ENCODE measurements around the gene TXNIP.

TXNIP gene

DNA sequence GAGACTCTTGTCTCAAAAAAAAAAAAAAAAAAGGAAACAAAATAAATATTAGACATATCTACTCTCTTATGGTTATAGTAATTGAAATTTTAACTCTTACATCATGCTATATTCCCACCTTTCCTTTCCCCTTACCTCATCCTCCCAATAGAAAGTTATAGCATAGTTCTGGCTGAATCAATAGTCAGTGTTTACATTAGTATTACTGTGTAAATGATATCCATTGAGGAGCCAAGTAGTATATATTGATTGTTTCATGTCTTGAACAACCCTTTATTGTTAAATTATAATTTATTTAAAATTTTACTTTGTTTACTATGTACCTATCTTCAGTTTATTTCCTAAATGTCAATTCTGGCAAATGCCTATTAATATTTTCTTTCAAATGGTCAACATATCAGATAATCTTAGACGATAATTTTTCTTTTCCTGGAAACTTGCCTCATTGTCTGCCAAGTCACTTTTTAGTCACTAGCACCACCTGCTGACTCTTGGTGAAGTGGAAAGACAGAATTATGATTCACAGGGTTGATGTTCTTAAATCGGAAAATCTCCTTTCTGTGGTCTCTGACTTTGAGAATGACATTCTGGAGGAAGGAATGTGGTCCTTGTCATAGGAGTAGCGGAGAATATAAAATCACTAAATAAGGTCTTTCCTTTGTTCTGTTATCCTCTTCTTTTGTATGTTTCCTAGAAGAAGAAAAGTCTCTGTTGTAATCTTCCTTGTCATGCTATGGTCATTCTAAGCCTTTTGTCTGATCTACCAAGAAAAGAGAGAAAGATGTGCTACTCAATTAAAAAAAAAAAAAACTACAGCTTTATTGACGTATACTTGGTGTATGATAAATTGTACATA, 16.6 kb upstream of the TXNIP start:
- DNase-seq (ENCODE audit: low read depth in 3 of 3, low spot score in 1 of 3), result peak in 1 of 3 donors; percentile 33

DNA sequence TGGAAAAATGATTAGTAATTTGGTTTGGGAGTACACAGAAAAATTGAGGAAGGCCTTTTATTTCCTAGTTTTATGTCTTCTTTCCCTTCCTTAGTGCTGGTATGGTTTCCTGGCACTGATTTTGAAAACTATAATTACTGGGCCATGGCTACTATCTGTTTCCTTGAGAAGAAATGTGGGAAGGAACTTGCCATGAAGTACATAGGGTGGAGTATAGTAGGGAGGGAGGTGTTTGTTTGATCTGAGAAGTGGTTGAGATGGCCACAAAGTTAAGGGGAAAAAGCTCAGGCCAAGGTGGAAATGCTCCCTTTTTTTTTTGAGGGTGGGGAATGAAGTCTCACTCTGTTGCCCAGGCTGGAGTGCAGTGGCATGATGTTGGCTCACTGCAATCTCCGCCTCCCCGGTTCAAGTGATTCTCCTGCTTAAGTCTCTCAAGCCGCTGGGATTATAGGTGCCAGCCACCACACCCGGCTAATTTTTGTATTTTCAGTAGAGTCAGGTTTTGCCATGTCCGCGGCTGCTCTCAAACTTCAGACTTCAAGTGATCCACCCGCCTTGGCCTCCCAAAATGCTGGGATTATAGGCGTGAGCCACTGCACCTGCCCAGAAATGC, 13.9 kb upstream of the TXNIP start:
- no peak for DNase-seq (ENCODE audit: low read depth in 3 of 3, low spot score in 1 of 3)

DNA sequence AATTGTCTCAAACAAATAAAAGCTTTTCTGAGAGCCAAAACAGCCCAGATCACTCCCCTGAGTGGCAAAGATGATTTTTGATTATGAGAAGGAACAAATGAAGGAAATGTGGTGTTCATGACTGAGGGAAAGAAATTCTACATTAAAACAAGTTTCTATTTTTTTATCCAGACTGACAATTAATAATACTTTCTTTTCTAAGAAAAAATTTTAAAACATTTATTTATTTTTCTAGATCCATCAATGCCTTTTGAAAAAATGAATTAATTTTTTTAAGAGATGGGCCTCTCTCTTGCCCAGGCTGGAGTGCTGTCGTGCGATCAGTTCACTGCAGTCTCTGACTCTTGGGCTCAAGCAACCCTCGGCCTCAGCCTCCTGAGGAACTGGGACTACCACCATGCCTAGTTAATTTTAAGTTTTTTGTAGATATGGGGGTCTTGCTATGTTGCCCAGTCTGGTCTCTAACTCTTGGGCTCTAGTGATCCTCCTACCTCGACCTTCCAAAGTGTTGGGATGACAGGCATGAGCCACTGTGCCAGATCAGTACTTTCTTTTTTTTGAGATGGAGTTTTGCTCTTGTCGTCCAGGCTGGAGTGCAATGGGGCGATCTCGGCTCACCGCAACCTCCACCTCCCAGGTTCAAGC, 11.2 kb upstream of the TXNIP start:
- no peak for DNase-seq (ENCODE audit: low read depth in 3 of 3, low spot score in 1 of 3)

DNA sequence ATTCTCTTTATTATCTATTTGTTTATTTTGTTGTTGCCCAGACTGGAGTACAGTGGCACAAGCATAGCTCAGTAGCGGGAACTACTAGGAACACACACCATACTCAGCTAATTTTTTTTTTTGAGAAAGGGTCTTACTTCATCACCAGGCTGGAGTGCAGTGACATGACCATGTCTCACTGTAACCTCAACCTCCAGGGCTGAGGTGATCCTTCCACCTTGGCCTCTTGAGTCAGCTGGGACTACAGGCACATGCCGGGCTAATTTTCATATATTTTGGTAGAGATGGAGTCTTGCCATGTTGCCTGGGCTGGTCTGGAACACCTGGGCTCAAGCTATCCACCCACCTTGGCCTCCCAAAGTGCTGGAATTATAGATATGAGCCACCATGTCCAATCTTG, 5.3 kb upstream of the TXNIP start:
- DNase-seq (ENCODE audit: low read depth in 3 of 3, low spot score in 1 of 3), result no peak

DNA sequence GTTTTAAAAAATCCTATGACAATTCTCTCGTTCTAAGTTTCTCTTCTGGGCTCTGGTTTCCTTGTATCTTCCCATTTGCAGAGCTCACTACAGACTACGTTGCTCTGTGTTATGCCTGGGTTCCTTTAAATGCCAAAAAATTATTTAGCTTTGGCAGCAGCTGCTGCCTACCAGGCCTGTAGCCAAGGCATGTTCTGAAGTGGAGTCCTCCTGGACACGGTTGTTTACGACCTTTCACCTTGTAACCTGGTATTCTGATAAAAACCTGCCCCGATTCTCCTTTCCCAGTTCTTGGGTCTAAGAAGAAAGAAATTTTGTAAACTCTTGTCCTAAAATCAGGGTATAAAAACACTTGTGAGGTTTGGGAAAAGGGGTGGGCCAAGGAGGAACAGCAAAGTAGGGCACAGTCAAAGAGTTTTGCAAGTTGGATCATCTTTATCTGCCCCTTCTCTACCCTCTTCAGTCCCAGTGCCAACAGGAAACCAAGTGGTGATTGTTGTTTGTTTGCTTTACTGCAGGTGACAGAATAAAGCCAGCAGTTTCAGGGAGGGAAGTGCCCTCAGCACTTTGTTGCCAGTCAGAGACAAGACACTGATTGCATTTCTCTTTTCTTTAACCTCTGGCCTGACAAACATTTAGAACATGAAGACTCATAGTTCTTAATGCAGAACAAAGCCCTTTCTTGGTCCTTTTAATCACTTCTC, 3.1 kb upstream of the TXNIP start:
- DNase-seq (ENCODE audit: low read depth in 3 of 3, low spot score in 1 of 3), result no peak

DNA sequence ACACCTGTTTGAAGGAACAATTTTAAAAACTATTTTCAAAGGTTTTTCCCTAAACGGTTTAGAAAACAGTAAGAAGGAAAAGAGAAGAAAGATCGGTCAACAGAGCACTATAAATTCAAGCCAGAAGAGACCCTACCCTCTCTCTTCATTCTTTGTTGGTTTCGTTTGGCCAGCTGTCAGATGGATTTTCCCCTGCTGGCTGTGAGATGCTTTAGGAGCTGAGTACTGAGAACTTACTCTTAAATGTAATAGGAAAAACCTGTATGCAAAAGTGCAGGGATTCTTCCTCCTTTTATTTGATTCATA, 1.3 kb upstream of the TXNIP start:
- DNase-seq (ENCODE audit: low read depth in 3 of 3, low spot score in 1 of 3), result no peak

DNA sequence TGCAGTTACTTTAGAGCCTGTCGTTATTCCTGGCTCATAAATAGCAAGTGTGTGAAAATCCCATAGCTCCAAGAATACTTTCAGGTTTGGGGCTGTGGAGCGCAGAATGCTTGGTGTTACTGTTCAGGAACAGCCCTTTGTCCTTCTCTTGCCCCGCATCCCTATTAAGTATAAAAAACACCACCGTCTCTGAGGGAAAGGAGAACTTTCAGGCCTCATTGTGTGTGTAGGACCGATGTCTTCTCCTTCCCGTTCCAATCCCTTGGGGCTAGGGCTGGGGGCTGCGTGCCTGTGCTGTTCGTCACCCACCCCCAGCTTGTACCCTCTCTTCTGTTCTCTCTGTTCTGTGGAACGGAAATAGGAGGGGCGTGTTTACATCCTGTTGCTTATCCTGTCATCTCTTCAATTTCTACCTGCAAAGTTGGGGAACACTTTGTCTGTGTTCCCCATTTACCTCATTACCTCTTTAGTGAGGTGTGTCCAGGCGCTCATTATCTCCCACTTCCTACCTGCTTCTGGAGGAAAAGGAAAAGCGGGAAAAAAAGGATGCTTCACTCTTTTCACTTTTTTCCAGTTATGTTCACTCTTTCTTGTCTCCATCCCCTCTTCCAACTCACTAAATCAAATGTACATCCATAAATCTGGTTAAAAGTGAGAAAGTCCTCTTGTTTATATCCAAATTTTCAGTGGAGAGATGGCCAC, 788 bp upstream of the TXNIP start:
- peak in 1 of 3 donors; percentile 29 for DNase-seq (ENCODE audit: low read depth in 3 of 3, low spot score in 1 of 3)

DNA sequence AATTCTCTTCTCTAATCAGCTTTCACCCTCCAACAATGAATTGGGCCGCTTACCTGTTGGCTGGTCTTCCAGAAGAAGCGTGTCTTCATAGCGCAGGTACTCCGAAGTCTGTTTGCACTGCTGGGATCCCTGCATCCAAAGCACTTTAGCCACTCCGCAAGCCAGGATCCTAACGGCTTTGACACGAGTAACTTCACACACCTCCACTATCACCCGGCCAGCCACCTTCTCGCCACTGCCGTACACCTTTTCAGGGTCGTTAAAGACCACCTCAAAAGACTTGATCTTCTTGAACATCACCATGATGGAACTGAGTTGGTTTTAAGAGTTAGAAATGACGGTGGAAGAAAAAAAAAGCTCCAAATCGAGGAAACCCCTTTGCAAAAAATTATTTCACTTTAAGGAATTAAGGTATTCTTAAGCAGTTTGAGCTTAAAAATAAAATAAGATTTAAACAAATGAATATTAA, 381 bp downstream of the TXNIP start:
- DNase-seq (ENCODE audit: low read depth in 3 of 3, low spot score in 1 of 3), result no peak

DNA sequence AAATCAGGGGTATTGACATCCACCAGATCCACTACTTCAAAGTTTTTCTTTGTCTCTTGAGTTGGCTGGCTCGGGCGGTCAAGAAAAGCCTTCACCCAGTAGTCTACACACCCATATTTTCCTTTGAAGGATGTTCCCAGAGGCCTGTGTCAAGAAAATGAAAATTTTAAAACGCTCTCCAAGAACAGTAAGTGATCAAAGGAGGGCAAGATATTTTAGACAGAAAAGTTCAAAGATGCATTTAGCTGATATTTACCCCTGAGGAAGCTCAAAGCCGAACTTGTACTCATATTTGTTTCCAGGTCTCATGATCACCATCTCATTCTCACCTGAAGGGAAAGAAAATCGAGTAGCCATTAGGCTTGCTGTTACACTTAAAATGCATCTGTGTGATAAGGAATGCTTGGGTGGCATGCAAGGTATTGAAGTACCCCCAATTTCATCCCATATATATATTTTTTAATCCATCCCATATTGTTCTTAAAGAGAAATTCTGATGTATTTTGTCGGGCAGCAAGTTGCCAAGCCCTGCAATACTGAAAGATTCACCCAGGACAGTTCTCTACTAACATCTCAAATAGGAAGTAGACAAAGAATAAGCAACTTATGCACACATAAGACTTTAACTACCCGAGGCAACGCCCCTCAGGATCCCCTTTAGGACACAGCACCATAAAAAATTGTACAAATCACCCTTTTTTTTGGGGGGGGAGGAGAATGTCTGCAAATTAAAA, 1.1 kb downstream of the TXNIP start:
- no peak for DNase-seq (ENCODE audit: low read depth in 3 of 3, low spot score in 1 of 3)

DNA sequence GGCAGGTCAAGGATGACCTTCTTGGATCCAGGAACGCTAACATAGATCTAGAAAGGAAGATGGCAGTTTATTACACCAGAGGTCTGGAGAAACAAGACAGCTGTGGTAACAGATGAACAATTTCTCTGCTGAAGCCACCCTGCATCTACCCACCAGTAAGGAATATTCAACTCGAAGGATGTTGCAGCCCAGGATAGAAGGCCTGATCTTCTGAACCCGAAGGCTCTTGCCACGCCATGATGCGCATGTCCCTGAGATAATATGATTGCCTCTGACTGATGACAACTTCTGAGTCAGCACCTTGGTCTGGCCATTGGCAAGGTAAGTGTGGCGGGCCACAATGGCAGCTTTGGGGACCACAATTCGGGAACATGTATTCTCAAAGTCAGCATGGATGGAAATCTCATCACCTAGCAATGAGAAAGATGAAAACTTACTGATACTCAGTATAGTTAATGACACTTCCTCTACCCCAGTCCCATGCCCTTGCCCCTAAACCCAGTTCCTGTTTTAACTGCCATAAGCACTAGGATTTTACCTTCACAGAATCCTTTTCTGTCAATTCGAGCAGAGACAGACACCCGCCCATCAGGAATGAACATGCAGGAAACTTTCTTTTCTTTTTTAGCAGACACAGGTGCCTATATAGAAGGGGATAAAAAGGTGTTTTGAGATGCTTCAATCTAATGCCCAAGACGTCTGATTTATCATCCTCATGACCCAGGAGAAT, 1.8 kb downstream of the TXNIP start:
- no peak for DNase-seq (ENCODE audit: low read depth in 3 of 3, low spot score in 1 of 3)

DNA sequence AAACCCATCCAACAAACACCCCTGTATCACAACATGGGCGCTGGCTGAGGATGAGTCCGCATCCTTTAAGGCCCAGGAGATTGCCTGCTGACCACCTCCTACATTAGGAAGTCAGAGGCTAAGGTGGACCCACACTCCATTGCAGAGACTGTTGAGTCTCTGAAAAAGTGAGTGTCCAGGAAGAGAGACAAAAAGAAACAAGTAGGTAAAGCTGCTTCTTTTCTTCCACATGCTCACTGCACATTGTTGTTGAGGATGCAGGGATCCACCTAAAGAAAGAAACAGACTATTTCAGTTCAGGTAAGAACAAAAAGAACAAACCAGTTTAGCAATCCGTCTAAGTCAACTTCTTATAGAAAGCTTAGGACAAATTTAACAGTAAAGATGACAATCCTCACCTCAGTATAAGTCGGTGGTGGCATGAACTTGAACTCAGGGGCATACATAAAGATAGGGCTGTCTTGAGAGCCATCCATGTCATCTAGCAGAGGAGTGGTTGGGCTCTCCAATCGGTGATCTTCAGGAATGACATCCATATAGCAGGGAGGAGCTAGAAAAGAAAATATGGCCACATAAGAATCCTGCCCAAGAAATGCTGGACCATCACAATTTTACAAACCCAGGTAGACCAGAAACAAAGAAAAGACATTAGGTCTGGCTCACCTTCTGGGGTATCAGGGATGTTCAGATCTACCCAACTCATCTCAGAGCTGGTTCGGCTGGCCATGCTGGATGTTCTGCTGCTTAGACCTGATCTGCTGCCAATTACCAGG, 2.6 kb downstream of the TXNIP start:
- DNase-seq (ENCODE audit: low read depth in 3 of 3, low spot score in 1 of 3), result no peak

DNA sequence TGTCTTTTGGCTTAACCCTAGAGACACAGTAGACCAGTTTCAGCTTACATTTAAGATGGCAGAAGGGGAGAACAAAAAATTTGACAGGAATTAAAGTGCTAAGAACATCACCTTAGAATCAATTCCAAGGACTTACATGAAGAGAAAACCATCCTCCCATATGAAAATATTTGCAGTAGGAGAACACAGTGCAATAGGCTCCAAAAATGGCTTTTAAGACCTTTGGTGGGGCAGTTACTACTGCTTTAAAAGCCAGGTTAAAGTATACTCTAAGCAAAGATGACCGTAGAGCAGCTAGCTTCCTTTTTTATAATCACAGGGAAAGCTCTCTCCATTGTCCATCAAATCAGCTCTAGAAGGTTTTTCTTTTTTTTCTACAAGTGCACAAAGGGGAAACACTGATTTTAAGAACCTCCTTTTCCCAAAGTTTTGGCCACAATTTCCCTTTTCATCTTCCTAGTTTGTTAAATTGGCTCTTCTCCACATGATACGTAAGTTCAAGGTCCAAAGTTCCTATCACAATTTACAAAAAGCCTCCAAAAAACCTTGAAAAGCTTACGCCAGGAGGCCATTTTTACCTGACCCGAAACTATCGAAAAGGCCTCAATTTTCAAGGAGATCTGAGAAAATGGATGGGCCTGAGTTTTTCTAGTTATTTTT, 3.3 kb downstream of the TXNIP start:
- no peak for DNase-seq (ENCODE audit: low read depth in 3 of 3, low spot score in 1 of 3)

DNA sequence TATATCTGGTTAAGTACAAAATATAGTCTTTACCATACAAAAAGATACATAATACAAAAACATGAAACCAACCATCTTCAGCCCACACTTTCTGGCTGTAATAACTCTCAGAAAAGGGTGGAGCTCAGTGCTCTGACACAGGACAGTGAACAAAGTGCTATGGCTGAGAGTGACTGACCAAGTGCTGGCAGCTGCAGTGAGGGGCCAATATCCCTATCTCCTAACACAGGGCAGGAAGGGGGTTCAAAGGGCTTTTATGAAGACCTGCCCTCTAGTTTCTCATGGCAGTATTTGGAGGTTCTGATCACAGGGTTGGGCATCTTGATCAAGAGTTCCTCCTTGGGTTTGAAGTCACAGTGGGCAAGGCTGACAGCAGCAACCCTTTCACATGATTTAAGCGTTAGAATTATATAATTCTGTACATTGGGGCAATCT, 3.9 kb downstream of the TXNIP start:
- DNase-seq (ENCODE audit: low read depth in 3 of 3, low spot score in 1 of 3), result no peak

DNA sequence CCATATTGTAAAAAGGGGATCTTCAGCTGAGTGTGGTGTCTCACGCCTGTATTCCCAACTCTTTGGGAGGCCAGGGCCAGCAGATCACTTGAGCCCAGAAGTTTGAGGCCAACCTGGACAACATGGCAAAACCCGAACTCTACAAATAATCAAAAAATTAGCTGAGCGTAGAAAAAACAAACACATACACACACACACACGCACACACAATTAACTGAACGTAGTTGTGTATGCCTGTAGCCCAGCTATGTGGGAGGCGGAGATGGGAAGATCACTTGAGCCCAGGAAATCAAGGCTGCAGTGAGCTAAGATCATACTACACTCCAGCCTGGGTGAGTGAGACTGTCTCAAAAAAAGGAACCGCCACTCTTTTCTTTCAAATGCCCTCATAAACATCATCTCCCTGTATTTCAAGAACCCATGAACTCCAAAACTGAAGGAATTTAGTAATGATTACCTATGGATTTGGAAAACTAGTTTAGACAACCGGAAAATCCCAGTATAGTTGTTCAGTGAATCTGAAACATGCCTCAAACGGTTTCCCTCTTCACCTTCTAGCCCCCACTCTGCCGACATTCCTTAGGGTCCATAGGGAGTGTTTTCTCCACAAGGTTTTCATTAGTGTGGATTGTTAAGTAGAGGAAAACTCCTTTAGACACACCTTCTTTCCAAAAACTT, 4.5 kb downstream of the TXNIP start:
- no peak for DNase-seq (ENCODE audit: low read depth in 3 of 3, low spot score in 1 of 3)

DNA sequence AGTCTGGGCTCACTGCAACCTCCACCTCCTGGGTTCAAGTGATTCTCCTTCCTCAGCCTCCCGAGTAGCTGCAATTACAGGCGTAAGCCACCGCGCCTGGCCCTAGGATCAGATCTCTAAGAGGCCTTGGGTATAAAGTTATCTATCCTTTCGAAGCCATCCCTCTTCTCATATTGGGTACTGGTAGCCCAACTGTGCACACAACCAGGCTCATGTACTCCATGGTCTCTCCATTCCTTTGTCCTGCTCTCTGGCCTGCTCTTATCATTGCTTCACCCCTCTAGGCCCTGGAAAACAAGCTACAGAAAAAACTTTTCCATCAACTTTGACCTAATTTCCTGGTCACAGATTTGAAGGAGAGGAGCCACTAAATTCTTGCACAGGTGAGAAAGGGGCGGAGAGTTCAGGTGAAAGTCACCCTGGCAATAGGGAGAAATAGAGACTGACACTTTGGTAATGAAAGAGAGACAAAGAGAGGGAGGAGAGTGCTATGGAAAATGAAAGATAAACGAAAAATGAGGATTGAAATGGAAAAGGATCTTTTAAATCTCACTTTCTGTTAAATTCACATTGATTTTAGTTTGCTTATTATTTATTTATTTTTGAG, 6.0 kb downstream of the TXNIP start:
- no peak for DNase-seq (ENCODE audit: low read depth in 3 of 3, low spot score in 1 of 3)

DNA sequence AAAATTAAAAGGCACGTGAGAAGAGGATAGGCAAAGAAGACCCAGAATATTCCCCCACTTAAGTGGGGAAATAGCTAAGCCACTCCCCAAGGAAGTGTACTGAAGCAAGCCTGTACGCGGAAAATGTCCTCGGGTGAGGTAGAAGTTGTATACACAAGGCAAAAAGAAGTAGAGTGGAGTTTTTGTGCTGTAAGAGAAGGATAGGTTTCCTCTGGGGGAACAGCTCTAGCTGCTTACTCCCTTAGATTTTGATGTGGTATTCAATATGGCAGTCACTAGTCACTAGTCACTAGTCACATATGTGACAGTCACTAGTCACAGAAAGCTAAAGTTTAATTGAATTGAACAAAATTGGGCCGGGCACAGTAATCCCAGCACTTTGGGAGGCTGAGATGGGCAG, 7.6 kb downstream of the TXNIP start:
- no peak for DNase-seq (ENCODE audit: low read depth in 3 of 3, low spot score in 1 of 3)

DNA sequence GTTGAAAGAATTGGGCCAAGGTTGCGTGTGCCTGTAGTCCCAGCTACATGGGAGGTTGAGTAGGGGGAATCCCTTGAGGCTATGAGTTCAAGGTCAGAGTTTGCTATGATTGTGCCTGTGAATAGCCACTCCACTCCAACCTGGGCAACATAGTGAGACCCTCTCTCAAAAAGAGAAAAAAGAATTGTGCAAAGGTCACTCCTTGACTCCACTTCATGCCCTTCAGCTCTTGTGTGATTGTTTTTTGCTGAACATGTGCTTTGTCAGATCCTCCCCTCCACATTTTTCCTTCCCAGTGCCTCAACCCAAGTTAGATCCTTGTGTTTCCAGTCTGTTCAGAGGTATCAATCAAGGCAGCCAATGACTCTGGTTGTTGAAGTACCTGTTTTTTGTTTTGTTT, 8.5 kb downstream of the TXNIP start:
- no peak for DNase-seq (ENCODE audit: low read depth in 3 of 3, low spot score in 1 of 3)

DNA sequence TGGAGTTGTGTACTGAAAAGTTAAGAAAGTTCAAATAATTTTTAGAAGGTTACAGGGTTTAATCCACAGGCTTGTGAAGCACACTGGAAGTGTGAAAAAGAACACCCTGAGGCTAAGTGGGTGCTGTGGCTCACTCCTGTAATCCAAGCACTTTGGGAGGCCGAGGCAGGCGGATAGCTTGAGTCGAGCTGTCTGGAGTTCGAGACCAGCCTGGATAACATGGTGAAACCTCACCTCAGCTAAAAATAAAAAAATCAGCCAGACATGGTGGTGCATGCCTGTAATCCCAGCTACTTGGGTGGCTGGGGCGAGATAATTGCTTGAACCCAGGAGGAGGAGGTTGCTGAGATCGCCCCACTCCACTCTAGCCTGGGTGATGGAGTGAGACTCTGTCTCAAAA, 9.8 kb downstream of the TXNIP start:
- no peak for DNase-seq (ENCODE audit: low read depth in 3 of 3, low spot score in 1 of 3)
